Neural cell (in vitro differentiated cells): ENCODE data around the gene POC5. TPM values are rescaled to one million over a fixed set of nuclear protein-coding genes. Genes with fewer than 3 reads are reported as not detected.

Experiments
- H2AFZ ChIP-seq: fragments of 200-600, 300-800 bp; sonication (generic), shearing (Covaris generic); 2 replicates; pipeline ENCODE4 v1.6.0; 2014; ENCODE audit warnings: low read depth, mild to moderate bottlenecking, antibody characterized with exemption, low read length, moderate library complexity
- H3F3A ChIP-seq: fragments of 200-600 bp; shearing (Covaris generic); 2 replicates; pipeline ENCODE4 v1.6.1; 2016; ENCODE audit warnings: mild to moderate bottlenecking, moderate library complexity, mixed read lengths, antibody characterized with exemption, low read length; ENCODE audit not compliant: insufficient read depth, poor library complexity, severe bottlenecking
- H3K27ac ChIP-seq: fragments of 200-600, 300-800 bp; sonication (generic), shearing (Covaris generic); 2 replicates; pipeline ENCODE4 v1.5.1; 2014; ENCODE audit warnings: mild to moderate bottlenecking, low read length, moderate library complexity
- H3K27me3 ChIP-seq: fragments of 300-800, 200-600 bp; sonication (generic), shearing (Covaris generic); 2 replicates; pipeline ENCODE4 v1.6.0; 2014; ENCODE audit warnings: mild to moderate bottlenecking, low read depth, low read length, moderate library complexity; ENCODE audit not compliant: insufficient read depth
- H3K36me3 ChIP-seq: fragments of 300-800, 200-600 bp; sonication (generic), shearing (Covaris generic); 2 replicates; pipeline ENCODE4 v1.5.1; 2014; ENCODE audit warnings: mild to moderate bottlenecking, antibody characterized with exemption, low read length, moderate library complexity; ENCODE audit not compliant: insufficient read depth
- H3K4me2 ChIP-seq: fragments of 300-800, 200-600 bp; sonication (generic), shearing (Covaris generic); 2 replicates; pipeline ENCODE4 v1.6.0; 2014; ENCODE audit warnings: mild to moderate bottlenecking, low read length
- H3K4me3 ChIP-seq: fragments of 300-800, 200-600 bp; sonication (generic), shearing (Covaris generic); 2 replicates; pipeline ENCODE4 v1.5.1; 2014; ENCODE audit warnings: mild to moderate bottlenecking, low read length, moderate library complexity
- H3K79me2 ChIP-seq: fragments of 200-600 bp; shearing (Covaris generic); replicated peaks from 2 replicates; pipeline ENCODE4 v1.6.0; 2014; ENCODE audit warnings: mild to moderate bottlenecking, low read length, moderate library complexity; ENCODE audit not compliant: insufficient read depth
- H3K9ac ChIP-seq: fragments of 300-800, 200-600 bp; sonication (generic), shearing (Covaris generic); 2 replicates; pipeline ENCODE4 v1.6.1; 2016; ENCODE audit warnings: mild to moderate bottlenecking, low read length, mixed read lengths
- H3K9me2 ChIP-seq: fragments of 200-600 bp; shearing (Covaris generic); 2 replicates; pipeline ENCODE4 v1.6.1; 2016; ENCODE audit warnings: mild to moderate bottlenecking, low read length, mixed read lengths; ENCODE audit not compliant: insufficient read depth
- H3K9me3 ChIP-seq: fragments of 200-600, 300-800 bp; sonication (generic), shearing (Covaris generic); 2 replicates; pipeline ENCODE4 v1.6.1; 2016; ENCODE audit warnings: mild to moderate bottlenecking, mixed run types, low read length, moderate library complexity, mixed read lengths
- H4K20me1 ChIP-seq: fragments of 200-600 bp; shearing (Covaris generic); 2 replicates; pipeline ENCODE4 v1.6.1; 2016; ENCODE audit warnings: mild to moderate bottlenecking, mixed run types; ENCODE audit not compliant: insufficient read depth
- EP300 ChIP-seq: fragments of 450-650 bp; conservative IDR thresholded peaks from 2 replicates; pipeline ENCODE4 v1.6.1; 2014; ENCODE audit warnings: antibody characterized with exemption, mild to moderate bottlenecking, moderate library complexity; ENCODE audit not compliant: poor library complexity, severe bottlenecking
- EZH2 ChIP-seq: fragments of 200-600, 300-800 bp; shearing (Covaris generic), sonication (generic); IDR thresholded peaks from 2 replicates; pipeline ENCODE4 v1.6.1; 2014; ENCODE audit warnings: antibody characterized with exemption, low read length, borderline replicate concordance, mild to moderate bottlenecking; ENCODE audit not compliant: insufficient read depth, poor library complexity, severe bottlenecking
- MXI1 ChIP-seq: fragments of 450-650 bp; conservative IDR thresholded peaks from 2 replicates; pipeline ENCODE4 v1.6.1; 2014; ENCODE audit warnings: antibody characterized with exemption, mild to moderate bottlenecking; ENCODE audit not compliant: poor library complexity, severe bottlenecking
- POLR2AphosphoS5 ChIP-seq: IDR thresholded peaks from 2 replicates; pipeline ENCODE4 v1.6.1; 2012
- RAD21 ChIP-seq: fragments of 450-650 bp; conservative IDR thresholded peaks from 2 replicates; pipeline ENCODE4 v1.6.1; 2014; ENCODE audit warnings: antibody characterized with exemption, mild to moderate bottlenecking, moderate library complexity
- REST ChIP-seq: IDR thresholded peaks from 2 replicates; pipeline ENCODE4 v1.6.1; 2012; ENCODE audit warnings: borderline replicate concordance
- SMC3 ChIP-seq: fragments of 450-650 bp; conservative IDR thresholded peaks from 2 replicates; pipeline ENCODE4 v1.6.1; 2014; ENCODE audit warnings: antibody characterized with exemption, mild to moderate bottlenecking, moderate library complexity; ENCODE audit not compliant: poor library complexity
- TAF1 ChIP-seq: IDR thresholded peaks from 2 replicates; pipeline ENCODE4 v1.6.1; 2012; ENCODE audit warnings: low read depth
- polyA plus RNA-seq: library from polyadenylated mRNA; depleted of rRNA; stranded (reverse); fragments of >200 nt; gene quantifications from 2 replicates; pipeline ENCODE4 v1.2.3, GENCODE V29; 2014
- TF ChIP-seq, protein P1 (sequence below): fragments of 450-650 bp; IDR thresholded peaks from 2 replicates; pipeline ENCODE4 v1.5.1; 2014; ENCODE audit warnings: antibody characterized with exemption, mild to moderate bottlenecking, moderate library complexity; ENCODE audit not compliant: poor library complexity, severe bottlenecking

Gene POC5
- polyA plus RNA-seq, 1 donor from 2014 or later = 36.1 TPM

- Histone ChIP-seq H3K27me3 (no peaks in the 10 kb centered on the region), H3K36me3 (no peaks in the 10 kb centered on the region), H3K4me2 (no peak overlapping the region), H3K9ac (no peak overlapping the region), H4K20me1 (no peaks in the 10 kb centered on the region), H3K27ac (no peak overlapping the region), H3K9me2 (no peaks in the 10 kb centered on the region), H2AFZ (no peak overlapping the region), H3K4me3 (no peak overlapping the region), H3K79me2 (no peaks in the 10 kb centered on the region), H3K9me3 (no peaks in the 10 kb centered on the region), H3F3A (no peaks in the 10 kb centered on the region)
- no peak for TF ChIP-seq POLR2AphosphoS5
- TF ChIP-seq MXI1 = no peak
- TF ChIP-seq TAF1 = no peak
- no peak for TF ChIP-seq RAD21
- TF ChIP-seq EZH2 = no peak
- TF ChIP-seq SMC3 = no peak
- TF ChIP-seq, protein P1, sequence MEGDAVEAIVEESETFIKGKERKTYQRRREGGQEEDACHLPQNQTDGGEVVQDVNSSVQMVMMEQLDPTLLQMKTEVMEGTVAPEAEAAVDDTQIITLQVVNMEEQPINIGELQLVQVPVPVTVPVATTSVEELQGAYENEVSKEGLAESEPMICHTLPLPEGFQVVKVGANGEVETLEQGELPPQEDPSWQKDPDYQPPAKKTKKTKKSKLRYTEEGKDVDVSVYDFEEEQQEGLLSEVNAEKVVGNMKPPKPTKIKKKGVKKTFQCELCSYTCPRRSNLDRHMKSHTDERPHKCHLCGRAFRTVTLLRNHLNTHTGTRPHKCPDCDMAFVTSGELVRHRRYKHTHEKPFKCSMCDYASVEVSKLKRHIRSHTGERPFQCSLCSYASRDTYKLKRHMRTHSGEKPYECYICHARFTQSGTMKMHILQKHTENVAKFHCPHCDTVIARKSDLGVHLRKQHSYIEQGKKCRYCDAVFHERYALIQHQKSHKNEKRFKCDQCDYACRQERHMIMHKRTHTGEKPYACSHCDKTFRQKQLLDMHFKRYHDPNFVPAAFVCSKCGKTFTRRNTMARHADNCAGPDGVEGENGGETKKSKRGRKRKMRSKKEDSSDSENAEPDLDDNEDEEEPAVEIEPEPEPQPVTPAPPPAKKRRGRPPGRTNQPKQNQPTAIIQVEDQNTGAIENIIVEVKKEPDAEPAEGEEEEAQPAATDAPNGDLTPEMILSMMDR = no peak
- no peak for TF ChIP-seq EP300
- TF ChIP-seq REST = no peak
These were observed 6.1 kb upstream of the POC5 start for GRCh38 chr5:75723378-75723777.

DNA sequence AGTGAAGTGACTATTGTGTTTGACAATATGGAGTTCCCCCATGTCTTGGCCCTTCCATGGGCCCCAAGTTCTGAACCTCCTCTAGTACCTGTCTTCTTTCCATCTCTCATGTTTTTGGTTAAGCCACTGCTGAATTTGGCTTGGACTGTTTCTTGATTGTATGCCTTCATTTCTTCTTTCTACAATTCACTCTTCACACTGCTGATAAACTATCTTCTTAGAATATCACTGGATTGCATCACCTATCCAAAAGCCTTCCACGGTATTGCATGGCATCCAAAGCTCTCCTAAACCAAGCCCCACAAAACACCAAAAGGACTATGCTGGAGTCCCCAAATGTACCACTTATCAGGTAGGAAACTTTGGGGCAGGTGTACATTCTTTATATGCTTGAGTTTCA is 4.3 kb upstream of the POC5 start:
- Histone ChIP-seq H3K27me3 (no peaks in the 10 kb centered on the region), H3K9me2 (no peaks in the 10 kb centered on the region), H3K9ac (no peak overlapping the region), H3K4me2 (no peak overlapping the region), H3K9me3 (no peaks in the 10 kb centered on the region), H3F3A (no peaks in the 10 kb centered on the region), H2AFZ (no peak overlapping the region), H3K27ac (no peak overlapping the region), H4K20me1 (no peaks in the 10 kb centered on the region), H3K79me2 (no peaks in the 10 kb centered on the region), H3K36me3 (no peaks in the 10 kb centered on the region), H3K4me3 (no peak overlapping the region)
- TF ChIP-seq EP300 (no peak), RAD21 (no peak), EZH2 (no peak), SMC3 (no peak), REST (no peak), POLR2AphosphoS5 (no peak)
